BE2C (cell line): Measurements from ENCODE around the gene PGA4.
"Not testable (repeated sequence)": the region's sequence is repeated elsewhere in the genome, so short reads cannot be mapped to it uniquely, and the experiment has no call there.

Experiments
- DNase-seq: peaks from one replicate; pipeline ENCODE4 v3.0.0-alpha.2; 2020
- H3K27me3 ChIP-seq: fragments of 250-450 bp; sonication (Bioruptor Pico); 2 replicates; pipeline ENCODE4 v1.5.1; 2020; ENCODE audit warnings: mild to moderate bottlenecking
- H3K36me3 ChIP-seq: fragments of 250-450 bp; sonication (Bioruptor Pico); 2 replicates; pipeline ENCODE4 v1.5.1; 2020; ENCODE audit warnings: mild to moderate bottlenecking
- H3K4me1 ChIP-seq: fragments of 250-450 bp; sonication (Bioruptor Pico); 2 replicates; pipeline ENCODE4 v1.5.1; 2020
- H3K4me3 ChIP-seq: 2 replicates; pipeline ENCODE4 v1.5.1; 2011; ENCODE audit warnings: low read depth, low read length
- H3K9me3 ChIP-seq: fragments of 250-450 bp; sonication (Bioruptor Pico); 2 replicates; pipeline ENCODE4 v1.5.1; 2020

The PGA4 gene

DNA sequence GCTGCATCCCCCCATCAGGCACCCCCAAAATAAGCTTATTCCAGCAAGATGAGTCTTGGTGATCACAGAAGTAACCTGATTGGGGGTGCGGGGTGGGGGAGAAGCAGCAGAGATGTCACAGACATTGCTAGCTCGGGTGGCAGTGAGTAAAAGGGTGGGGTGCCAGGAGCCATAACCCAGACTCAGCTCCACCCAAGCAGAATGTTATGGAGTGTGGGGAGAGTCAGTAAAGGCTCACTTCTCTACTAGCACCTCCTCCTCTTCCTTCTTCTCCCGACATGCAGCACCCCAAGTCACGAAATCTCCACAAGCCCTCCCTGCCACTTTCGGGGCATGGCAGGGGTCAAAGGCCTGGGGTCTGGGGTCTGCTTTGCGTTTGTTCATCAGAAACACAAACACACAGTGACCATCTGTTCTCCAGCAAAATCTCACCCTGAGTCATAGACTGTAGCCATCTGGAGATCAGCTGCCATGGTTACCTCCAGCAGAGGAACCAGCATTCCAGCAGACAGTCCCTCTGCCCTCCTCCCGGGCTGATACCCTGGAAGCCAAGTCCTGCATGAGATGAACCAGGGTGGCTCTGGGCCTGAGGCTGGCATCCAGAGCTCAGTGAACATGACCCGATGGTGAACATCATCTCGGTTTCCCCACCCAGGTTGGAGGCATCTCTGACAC is 14.4 kb upstream of the PGA4 start:
- DNase-seq, H3K36me3 ChIP-seq, H3K4me3 ChIP-seq, H3K9me3 ChIP-seq, H3K4me1 ChIP-seq, H3K27me3 ChIP-seq: not testable (repeated sequence)

DNA sequence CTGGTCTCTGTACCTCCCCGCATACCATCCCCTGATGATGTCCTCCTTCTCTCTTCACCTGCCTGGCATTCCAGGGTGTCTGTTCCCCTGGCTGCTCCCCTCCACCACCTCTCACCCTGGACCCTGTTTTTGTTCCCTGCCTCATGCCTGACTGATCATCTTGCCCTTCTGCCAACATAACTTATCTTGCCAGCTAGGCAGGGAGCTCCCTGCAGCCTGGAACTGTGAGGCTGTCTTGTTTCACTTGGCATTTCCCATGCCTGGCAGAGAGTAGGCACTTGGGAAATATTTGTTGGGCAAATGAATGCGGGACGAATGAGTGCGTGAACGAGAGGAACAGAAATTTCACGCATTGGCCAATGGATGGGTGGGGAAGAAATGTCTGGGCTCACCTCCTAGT is 11.5 kb upstream of the PGA4 start:
- not testable (repeated sequence) for H3K36me3 ChIP-seq, H3K9me3 ChIP-seq, H3K4me1 ChIP-seq, H3K27me3 ChIP-seq, DNase-seq, H3K4me3 ChIP-seq

DNA sequence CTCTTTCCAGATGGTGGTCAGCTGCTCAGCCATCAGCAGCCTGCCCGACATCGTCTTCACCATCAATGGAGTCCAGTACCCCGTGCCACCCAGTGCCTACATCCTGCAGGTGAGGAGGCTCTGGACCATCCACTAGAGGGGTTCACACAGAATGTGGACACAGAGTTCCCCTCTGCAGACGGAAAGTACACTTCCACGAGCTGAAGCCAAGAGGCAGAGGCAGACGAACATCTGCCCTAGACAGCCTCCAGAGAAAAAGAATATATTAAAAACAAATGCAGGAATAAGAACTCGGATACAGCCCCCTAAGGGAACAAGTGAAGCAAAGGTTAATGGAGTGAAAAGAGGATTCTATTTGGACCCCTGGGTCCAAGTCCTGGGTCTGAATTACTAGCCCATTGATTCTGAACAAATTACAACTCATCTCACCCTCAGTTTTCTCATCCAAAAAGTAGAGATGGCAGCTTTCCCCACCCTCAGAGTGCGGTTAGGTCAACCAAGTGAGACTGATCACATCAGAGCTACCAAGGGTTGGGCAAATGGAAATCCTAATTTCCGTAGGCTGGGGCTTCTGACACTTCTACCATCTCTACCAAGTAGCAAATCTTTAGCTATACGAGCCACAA is 10.7 kb upstream of the PGA4 start:
- not testable (repeated sequence) for H3K4me1 ChIP-seq, H3K36me3 ChIP-seq, H3K9me3 ChIP-seq, DNase-seq, H3K27me3 ChIP-seq, H3K4me3 ChIP-seq

DNA sequence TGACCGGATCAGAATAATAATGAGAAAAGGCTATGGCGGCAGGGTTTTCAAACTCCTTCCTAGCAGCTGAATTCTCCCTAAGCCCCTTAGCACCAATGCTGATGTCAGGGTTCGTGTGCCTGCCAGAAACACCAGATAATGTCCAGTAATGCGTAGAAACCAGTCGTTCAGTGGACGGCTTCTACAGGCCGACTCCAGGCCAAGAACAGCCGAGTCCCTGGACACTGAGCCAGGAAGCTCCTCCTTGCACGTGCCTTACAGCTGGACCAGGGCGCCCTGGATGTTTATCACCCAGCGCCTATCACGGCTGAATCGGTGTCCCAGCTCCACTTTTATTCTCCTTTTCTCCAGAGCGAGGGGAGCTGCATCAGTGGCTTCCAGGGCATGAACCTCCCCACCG is 9.9 kb upstream of the PGA4 start:
- DNase-seq, H3K9me3 ChIP-seq, H3K4me3 ChIP-seq, H3K27me3 ChIP-seq, H3K36me3 ChIP-seq, H3K4me1 ChIP-seq: not testable (repeated sequence)

DNA sequence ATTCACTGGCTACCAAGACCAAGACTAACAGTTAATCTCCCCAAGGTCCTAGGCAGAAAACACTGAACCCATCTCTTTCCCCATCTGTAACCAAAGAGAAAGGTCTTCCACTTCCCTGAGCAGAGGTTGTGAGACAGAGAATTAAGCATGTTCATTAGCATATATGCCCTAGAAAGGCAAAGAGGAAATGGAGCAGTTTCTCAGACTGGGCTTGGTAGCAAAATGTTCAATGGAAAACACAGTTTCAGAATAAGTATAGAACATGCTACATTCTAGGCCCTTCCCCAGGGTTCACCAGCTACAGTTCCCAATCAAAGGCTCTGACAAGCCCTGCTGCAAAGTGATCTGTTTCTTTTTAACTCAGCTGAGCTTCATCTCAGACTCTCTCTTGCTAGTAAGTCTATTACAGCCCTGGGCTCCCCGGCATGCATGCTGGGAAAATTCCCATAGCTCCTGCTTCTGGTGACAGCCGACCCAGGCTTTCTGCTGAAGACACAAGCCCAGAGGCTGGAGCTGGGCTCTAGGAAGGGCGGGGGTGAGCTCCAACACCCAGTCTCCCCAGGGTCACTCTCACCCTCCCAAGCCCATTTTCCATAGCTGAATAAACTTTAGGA is 8.3 kb upstream of the PGA4 start:
- H3K9me3 ChIP-seq, H3K27me3 ChIP-seq, H3K4me3 ChIP-seq, H3K4me1 ChIP-seq, DNase-seq, H3K36me3 ChIP-seq: not testable (repeated sequence)

DNA sequence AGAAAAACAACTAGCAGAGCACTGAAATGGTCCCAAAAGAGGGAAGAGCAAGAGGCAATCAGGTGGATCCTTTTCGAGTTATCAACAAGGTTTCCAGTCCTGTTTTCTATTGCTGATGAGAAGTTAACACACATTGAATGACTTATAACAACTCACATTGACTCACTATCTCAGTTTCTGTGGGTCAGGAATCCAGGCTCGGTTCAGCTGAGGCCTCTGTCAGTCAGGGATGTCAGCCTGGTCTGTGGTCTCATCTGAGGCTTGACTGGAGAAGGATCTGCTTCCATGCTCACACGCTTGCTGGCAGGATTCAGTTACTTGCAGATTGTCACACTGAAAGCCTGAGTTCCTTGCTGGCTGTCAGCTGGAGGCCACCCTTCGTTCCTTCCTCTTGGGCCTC is 3.8 kb upstream of the PGA4 start:
- H3K4me3 ChIP-seq, H3K4me1 ChIP-seq, H3K9me3 ChIP-seq, H3K27me3 ChIP-seq, H3K36me3 ChIP-seq, DNase-seq: not testable (repeated sequence)

DNA sequence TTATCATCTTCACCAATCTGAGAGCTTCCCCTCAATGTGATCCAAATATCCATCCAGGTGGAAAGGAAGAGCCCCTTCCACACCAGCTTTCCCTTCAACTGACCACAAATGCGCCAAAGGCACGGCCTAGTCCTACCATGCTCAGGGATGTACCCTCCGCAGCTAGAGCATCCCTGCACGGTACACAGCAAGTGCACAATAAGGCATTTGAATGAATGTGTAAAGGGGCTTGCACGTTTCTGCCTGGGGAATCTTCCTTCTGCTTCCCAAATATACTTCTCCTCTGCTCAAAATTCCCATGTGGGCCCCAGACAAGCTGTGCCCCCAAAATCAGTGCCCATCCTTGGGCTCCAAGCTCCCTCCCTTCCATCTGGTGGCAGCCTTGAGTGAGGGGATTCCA is 3.1 kb upstream of the PGA4 start:
- not testable (repeated sequence) for H3K4me1 ChIP-seq, H3K36me3 ChIP-seq, DNase-seq, H3K9me3 ChIP-seq, H3K4me3 ChIP-seq, H3K27me3 ChIP-seq

DNA sequence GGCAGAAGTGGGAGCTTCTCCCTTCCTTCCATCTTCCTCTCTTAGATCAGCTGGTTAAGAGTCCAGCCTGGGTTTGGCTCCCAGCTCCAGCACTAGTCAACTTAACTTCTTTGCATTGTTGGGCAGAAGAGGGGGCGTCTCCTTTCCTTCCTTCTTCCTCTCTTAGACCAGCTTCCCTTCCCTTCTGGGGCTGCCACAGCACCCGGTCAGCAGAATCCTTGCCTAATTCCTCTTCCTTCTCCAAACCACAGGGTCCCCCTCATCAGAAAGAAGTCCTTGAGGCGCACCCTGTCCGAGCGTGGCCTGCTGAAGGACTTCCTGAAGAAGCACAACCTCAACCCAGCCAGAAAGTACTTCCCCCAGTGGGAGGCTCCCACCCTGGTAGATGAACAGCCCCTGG is 545 bp downstream of the PGA4 start:
- DNase-seq, H3K4me1 ChIP-seq, H3K9me3 ChIP-seq, H3K36me3 ChIP-seq, H3K4me3 ChIP-seq, H3K27me3 ChIP-seq: not testable (repeated sequence)

DNA sequence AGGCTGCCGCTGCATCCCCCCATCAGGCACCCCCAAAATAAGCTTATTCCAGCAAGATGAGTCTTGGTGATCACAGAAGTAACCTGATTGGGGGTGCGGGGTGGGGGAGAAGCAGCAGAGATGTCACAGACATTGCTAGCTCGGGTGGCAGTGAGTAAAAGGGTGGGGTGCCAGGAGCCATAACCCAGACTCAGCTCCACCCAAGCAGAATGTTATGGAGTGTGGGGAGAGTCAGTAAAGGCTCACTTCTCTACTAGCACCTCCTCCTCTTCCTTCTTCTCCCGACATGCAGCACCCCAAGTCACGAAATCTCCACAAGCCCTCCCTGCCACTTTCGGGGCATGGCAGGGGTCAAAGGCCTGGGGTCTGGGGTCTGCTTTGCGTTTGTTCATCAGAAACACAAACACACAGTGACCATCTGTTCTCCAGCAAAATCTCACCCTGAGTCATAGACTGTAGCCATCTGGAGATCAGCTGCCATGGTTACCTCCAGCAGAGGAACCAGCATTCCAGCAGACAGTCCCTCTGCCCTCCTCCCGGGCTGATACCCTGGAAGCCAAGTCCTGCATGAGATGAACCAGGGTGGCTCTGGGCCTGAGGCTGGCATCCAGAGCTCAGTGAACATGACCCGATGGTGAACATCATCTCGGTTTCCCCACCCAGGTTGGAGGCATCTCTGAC is 4.5 kb downstream of the PGA4 start:
- H3K4me3 ChIP-seq, H3K27me3 ChIP-seq, DNase-seq, H3K36me3 ChIP-seq, H3K9me3 ChIP-seq, H3K4me1 ChIP-seq: not testable (repeated sequence)

DNA sequence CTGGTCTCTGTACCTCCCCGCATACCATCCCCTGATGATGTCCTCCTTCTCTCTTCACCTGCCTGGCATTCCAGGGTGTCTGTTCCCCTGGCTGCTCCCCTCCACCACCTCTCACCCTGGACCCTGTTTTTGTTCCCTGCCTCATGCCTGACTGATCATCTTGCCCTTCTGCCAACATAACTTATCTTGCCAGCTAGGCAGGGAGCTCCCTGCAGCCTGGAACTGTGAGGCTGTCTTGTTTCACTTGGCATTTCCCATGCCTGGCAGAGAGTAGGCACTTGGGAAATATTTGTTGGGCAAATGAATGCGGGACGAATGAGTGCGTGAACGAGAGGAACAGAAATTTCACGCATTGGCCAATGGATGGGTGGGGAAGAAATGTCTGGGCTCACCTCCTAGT is 7.3 kb downstream of the PGA4 start:
- not testable (repeated sequence) for H3K27me3 ChIP-seq

DNA sequence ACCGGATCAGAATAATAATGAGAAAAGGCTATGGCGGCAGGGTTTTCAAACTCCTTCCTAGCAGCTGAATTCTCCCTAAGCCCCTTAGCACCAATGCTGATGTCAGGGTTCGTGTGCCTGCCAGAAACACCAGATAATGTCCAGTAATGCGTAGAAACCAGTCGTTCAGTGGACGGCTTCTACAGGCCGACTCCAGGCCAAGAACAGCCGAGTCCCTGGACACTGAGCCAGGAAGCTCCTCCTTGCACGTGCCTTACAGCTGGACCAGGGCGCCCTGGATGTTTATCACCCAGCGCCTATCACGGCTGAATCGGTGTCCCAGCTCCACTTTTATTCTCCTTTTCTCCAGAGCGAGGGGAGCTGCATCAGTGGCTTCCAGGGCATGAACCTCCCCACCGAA is 8.9 kb downstream of the PGA4 start:
- H3K27me3 ChIP-seq, H3K4me1 ChIP-seq, DNase-seq, H3K9me3 ChIP-seq, H3K4me3 ChIP-seq, H3K36me3 ChIP-seq: not testable (repeated sequence)

More for the DNA sequence above, 7.3 kb downstream of the PGA4 start:
- not testable (repeated sequence) for H3K36me3 ChIP-seq, DNase-seq, H3K4me3 ChIP-seq, H3K4me1 ChIP-seq, H3K9me3 ChIP-seq

DNA sequence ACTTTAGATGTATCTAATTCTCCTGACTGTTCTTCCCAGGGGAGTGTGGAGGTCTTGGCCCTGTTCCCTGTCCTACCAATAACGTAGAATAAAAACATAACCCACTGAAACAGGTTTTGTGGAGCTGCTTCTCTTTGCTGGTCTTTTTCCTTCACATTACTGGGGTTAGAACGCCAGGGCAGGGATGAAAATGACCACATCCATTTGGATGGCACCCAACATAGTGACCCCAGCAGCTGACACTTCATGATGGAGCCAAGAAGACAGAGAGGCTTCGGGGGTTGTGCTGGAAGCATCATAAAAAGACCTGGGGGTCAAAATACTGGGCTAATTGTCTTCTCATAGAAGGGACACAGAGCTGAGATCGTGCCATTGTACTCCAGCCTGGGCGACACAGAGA is 9.4 kb downstream of the PGA4 start:
- not testable (repeated sequence) for H3K36me3 ChIP-seq, H3K4me3 ChIP-seq, H3K27me3 ChIP-seq, H3K9me3 ChIP-seq, DNase-seq, H3K4me1 ChIP-seq

DNA sequence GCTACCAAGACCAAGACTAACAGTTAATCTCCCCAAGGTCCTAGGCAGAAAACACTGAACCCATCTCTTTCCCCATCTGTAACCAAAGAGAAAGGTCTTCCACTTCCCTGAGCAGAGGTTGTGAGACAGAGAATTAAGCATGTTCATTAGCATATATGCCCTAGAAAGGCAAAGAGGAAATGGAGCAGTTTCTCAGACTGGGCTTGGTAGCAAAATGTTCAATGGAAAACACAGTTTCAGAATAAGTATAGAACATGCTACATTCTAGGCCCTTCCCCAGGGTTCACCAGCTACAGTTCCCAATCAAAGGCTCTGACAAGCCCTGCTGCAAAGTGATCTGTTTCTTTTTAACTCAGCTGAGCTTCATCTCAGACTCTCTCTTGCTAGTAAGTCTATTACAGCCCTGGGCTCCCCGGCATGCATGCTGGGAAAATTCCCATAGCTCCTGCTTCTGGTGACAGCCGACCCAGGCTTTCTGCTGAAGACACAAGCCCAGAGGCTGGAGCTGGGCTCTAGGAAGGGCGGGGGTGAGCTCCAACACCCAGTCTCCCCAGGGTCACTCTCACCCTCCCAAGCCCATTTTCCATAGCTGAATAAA is 10.5 kb downstream of the PGA4 start:
- not testable (repeated sequence) for DNase-seq, H3K27me3 ChIP-seq, H3K9me3 ChIP-seq, H3K4me3 ChIP-seq, H3K36me3 ChIP-seq, H3K4me1 ChIP-seq

DNA sequence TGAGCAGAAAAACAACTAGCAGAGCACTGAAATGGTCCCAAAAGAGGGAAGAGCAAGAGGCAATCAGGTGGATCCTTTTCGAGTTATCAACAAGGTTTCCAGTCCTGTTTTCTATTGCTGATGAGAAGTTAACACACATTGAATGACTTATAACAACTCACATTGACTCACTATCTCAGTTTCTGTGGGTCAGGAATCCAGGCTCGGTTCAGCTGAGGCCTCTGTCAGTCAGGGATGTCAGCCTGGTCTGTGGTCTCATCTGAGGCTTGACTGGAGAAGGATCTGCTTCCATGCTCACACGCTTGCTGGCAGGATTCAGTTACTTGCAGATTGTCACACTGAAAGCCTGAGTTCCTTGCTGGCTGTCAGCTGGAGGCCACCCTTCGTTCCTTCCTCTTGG is 15.0 kb downstream of the PGA4 start:
- H3K36me3 ChIP-seq, H3K9me3 ChIP-seq, H3K4me1 ChIP-seq, DNase-seq, H3K27me3 ChIP-seq, H3K4me3 ChIP-seq: not testable (repeated sequence)

DNA sequence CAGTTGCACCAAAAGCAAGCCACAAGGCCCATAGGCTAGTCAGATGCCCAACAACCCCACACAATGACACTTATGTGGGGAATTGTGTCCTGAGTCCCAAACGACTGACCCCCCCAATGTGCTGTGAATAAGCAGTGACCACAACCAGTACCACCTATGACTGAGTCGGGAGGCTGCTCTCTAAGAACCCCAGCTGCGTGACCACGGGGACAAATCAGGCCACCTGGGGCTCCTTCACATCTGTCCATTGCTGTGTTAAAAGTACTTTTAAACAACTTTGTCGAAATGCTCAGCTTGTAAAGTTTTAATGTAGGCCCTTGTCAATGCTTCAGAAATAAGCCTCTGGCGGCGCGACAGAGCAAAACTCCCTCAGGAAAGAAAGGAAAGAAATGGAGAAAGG is 18.1 kb downstream of the PGA4 start:
- H3K4me1 ChIP-seq, DNase-seq, H3K9me3 ChIP-seq, H3K36me3 ChIP-seq, H3K4me3 ChIP-seq, H3K27me3 ChIP-seq: not testable (repeated sequence)

DNA sequence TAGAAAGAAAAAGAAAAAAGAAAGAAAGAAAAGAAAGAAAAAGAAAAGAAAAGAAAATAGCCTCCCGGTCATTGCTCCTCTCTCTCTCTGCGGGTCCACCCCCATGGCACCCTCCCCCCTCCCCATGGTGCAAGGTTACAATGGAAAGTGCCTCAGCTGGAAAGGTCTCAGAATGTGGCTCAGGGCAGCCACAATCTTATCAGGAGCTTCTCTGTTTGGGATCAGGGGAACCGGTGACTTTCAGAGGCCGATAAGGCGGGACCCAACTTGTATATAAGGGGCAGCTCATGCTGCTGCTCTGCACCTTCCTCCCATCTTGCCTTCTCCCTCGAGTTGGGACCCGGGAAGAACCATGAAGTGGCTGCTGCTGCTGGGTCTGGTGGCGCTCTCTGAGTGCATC is 18.7 kb downstream of the PGA4 start, which contains the start of gene PGA5:
Gene PGA5 (plus strand): TSS at position 301 of the 400 bp plus-strand sequence. CDS start 52 bp downstream, at position 353.
- H3K9me3 ChIP-seq, H3K27me3 ChIP-seq, DNase-seq, H3K36me3 ChIP-seq, H3K4me1 ChIP-seq, H3K4me3 ChIP-seq: not testable (repeated sequence)
